GM21723 (cell line): Measurements from ENCODE around the gene SCAMP3.
A peak's percentile ranks its signal among the peaks of the same experiment; 100 is the strongest.
"Not testable (repeated sequence)": the region's sequence is repeated elsewhere in the genome, so short reads cannot be mapped to it uniquely, and the experiment has no call there.

Experiments
- ATAC-seq: cut with Tn5 transposase; IDR thresholded peaks from one replicate; pipeline ENCODE4 v1.9.1; 2021; ENCODE audit warnings: mild to moderate bottlenecking, moderate library complexity; ENCODE audit not compliant: unreplicated experiment

The SCAMP3 gene

DNA sequence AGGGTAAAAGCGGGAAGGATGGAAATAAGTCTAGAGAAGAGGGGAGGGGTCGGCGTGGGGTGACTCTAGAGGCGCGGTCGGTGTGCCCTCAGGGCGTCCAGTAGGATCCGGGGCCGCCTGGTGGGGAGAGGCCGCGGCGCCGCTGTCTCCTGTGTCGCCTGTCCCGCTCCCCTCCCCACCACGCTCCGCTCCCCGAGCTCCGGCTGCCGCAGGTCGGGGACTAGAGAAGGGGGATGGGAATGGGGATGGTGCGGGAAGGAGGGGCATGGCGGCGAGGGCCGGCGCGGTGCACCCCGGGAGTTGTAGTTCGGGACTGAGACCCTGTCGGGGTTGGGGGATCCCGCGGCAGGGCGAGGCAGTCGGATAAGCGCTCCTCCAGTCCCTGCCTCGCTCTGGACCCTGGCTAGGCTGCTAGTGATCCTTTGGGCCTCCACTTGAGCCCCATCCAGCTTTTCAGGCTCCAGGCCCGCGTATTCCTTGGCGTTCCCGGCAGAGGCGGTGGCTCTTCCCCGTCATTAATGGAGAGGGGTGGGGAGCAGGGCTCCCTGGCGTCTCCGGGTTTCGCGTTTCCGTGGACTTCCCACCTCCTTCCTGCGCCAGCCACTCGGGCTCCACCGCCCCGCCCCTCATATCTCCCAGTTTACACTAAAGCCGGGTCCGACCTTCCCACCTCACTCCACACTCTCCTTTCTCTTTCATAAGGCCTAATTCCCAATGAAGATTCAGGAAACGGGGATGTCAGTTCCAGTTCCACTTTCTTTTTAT, 6.7 kb downstream of the SCAMP3 start, which contains the start of gene ENTREP3:
Gene ENTREP3 (minus strand): TSS at position 241 of the 765 bp plus-strand sequence. CDS start 606 bp downstream, outside the sequence.
- ATAC-seq = no peak

DNA sequence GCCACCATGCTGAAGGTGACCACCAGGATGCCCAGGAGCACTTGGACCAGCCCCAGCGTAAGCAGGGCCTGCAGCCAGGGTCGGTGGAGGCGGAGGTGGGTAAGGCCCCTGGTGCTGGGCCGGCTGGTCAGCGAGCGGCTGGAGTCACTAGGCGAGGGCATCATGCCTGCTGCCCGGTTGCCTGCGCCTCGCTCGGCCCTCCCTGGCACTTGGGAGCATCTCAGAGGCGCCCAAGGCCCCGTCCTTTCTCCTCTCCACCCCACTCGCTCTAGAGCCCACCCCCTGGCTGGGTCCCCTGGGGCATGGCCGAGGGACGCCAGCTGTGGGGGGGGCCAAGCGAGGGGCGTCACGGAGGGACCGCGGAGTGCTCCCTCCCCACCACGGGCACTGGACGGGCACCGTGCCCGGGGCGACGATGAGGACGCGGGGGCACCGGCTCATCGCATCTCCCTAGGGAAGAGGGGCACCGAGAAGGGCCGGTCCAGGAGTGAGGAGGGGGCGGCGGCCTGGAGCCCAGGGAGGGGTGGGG, 7.4 kb downstream of the SCAMP3 start:
- no peak for ATAC-seq

DNA sequence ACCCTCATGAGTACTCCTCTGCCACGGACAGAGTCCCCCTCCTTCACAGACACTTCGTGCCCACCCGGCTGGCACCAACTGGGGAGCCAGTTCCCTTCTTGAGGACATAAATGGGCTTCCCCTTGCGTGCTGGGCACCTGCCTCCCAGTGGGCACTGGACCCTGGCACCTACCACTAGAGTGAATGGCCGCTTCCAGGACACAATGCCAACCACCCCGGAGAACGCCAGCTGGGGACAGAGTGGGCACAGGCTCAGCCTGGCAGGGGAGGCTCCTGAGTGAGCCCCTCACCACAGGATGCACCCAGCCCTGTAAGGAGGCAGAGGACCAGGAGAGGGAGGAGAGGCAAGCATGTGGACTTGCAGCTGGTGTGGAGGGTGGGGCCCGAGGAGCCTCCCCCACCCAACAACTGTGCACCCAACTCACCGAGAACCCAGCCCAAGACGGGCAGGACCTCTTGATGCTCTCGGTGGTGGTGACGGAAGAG, 7.9 kb downstream of the SCAMP3 start:
- no peak for ATAC-seq

DNA sequence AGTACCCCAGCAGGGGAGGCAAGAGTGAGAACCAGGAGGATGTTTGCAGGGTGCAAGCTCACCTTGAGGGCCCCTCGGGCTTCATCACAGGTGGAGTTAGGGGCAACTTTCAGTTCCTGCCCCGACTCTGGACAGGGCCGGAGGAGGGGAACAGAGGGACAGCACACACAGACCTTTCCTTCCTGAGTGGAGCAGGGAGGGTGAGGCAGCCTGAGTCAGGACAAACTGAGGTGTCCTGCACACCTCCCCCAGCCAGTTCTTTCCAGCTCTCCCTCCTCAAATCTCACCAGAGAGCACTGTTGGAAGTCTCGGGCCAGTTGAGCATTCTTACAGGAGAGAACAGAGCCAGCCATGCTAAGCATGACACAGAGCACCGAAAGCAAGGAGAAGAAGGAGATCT, 8.4 kb downstream of the SCAMP3 start:
- ATAC-seq = no peak

DNA sequence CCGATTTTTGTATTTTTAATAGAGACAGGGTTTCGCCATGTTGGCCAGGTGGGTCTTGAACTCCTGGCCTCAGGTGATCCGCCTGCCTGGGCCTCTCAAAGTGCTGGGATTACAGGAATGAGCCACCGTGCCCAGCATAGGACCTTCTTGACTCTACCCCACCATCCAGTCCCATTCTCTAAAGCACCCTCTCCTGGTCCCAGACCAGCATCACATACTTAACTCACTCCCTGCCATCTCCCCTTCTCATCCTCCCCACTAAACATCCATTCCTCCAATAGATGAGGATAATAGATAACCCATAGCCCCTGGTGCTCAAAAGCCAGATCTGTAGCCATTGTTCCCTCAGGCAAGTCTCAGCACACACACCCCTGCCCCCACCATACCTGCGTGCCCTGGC, 9.0 kb downstream of the SCAMP3 start:
- no peak for ATAC-seq

DNA sequence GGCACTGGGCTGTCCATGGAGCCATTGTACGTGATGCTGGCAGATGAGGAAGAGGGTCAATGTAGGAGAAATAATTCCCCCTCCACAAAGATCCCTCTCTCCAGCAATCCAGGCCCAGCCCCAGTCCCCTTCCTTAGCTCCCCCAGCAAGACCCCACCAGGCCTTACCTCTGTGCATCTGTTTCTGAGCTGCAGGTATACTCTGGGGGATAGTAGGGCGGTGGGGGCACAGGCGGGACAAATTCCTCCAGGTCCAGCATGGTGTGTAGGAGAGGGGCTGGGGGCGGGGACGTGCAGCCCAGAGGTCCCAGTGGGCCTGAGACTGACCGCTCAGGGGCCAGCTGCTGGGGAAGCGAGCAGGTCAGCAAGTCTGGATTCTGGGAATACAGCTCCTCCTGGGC, 10.6 kb downstream of the SCAMP3 start:
- no peak for ATAC-seq

DNA sequence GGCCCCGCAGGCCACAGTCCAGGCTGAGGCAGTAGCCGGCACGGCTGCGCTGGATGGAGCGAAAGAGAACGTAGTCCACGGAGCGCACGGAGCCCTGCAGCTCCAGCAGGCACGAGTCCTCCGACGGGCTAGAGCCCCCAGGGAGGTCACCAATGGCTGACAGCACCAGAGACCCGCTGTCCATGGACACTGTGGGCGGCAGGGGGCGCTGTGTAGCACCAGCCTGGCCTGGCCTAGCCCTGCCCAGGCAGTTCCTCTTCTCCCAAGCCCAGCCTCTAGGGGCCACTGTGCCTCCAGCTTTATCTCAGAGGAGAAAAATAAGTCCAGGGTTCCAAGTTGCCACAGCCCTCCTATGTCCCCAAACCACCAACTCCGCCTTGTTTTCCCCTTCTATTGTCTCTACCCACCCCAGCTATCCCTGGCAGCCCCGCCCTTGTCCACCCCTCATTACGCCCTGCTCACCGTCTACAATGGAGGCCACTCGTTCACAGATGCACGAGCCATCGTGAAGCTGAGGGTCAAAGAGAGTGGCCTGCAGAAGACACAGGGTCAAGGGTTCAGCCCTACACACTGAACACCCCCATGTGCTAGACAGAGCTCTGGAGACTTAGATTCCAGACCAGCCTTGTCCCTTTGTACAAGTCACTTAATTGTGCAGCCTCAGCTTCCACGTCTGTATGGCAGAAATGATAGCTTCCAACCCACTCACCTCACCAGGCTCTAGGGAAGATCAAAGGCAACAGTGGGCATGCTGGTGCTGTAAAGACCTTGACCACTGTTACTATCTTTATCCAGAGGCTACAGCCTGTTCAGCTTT, 11.3 kb downstream of the SCAMP3 start:
- ATAC-seq = peak; percentile 80

DNA sequence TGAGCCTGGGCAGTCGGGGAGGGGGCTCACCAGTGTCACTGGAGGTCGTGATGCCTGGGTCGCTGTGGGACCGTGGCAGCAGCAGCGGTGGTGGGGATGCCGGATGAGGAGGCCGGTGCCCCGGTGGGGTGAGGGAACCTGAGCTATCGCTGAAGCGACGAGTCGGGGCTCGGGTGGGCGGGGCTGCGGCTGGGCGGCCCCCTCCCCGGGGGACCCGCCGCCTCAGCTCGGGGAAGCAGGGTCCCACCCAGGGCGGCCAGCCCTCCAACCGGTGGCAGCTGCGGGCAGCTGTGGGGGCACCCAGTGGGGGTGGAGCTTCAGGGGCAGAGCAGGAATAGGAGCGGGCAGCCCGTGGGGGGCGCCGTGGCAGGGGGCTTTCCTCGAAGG, 11.9 kb downstream of the SCAMP3 start:
- ATAC-seq = peak; percentile 8

DNA sequence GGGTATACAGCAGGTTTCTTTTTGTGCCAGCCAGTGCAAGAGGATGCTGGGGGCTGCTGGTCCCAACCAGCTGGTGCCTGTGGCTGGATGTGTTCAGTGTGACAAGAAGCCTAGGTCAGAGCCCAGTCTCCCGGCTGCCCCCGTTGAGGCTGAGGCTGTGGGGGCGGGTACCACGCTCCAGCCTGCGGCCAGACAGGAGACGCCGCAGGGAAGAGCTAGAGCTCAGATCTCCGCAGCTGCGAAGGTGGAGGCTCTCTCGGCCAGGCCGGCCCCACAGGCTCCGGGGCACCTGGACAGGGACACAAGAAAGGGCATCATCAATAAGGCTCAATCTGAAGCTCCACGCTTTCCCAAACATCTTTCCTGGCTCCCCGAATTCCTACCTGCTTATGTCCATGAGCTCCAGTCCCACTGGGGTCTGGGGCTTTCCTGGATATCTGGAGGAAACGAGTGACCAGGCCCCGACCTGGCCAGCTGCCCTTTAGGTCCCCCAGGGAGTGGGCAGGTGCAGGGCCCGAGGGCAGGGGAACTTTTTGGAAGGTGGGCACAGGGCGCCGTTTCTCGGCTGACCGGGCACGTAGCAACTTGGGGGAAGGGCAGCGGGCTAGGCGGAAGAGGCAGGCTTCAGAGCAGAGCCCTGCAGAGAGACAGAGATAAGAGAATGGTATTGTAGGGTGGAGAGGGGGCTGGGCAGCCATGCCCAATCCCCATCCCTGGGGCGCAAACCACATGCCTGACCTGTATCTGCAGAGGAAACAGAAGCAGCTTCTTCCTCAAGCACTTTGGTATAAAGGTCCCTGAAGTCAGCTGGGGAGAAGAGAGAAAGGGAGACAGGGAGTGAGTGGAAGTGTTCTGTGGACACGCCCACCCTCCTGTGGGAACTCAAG, 14.2 kb downstream of the SCAMP3 start:
- no peak for ATAC-seq

DNA sequence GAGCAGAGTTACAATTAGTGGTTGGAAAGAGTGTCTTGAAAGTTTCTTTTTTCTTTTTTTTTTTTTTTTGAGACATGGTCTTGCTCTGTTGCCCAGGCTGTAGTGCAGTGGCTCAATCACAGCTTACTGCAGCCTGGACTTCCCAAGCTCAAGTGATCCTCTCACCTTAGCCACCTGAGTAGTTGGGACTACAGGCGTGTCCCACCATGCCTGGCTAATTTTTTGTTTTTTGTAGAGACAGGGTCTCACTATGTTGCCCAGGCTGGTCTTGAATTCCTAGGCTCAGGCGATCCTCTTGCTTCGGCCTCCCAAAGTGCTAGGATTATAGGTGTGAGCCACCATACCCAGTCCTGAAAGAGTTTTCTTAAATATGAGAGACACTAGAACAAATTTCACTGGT, 15.4 kb downstream of the SCAMP3 start:
- ATAC-seq = not testable (repeated sequence)

DNA sequence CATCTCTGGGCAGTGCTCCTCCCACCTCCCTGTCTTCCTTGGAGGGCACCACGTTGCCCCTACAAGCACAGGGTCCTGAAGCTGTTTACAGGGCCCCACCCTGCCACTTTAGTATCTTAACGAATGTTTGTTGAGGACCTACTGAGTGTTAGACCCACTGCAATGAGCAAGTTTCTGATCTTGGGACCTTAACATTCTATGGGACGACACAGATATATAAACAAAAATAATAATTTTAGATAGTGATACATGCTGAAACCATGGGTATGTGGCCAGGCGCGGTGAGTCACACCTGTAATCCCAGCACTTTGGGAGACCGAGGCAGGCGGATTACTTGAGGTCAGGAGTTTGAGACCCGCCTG, 17.0 kb downstream of the SCAMP3 start:
- ATAC-seq = no peak

DNA sequence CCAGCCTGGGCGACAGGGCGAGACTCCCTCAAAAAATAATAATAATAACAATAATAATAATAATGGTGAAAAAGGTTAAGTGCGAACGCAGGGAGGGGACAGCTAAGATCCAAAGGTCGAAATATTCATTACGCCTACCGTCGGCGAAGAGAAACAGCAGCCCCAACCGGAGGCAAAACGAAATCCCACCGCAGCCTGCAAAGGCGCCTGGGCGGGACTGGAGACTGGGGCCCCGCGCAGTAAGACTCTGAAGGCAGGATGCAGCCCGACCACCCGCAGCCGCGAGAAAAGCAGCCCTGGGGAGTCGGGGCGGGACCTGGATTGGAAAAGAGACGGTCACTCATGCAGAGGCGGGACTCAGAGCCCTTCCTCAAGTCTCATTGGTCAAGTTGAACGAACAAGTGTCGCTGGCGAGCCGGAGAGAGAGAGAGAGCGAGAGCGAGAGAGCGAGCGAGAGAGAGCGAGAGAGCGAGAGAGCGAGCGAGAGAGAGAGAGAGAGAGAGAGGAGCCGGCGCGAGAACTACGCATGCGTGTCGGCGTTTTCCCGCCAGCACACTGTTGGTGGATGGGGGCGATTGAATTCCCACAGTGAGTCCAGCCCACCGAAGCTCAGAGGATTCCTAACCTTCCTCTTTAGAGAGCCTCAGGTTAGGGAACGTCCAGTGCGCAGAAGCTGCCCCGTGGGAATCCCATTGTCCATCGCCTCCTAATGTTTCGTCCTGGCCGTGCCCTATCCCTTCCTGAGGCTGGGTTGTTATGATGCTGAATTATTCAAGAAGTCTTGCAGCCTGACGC, 17.6 kb downstream of the SCAMP3 start:
- ATAC-seq = peak; percentile 82

DNA sequence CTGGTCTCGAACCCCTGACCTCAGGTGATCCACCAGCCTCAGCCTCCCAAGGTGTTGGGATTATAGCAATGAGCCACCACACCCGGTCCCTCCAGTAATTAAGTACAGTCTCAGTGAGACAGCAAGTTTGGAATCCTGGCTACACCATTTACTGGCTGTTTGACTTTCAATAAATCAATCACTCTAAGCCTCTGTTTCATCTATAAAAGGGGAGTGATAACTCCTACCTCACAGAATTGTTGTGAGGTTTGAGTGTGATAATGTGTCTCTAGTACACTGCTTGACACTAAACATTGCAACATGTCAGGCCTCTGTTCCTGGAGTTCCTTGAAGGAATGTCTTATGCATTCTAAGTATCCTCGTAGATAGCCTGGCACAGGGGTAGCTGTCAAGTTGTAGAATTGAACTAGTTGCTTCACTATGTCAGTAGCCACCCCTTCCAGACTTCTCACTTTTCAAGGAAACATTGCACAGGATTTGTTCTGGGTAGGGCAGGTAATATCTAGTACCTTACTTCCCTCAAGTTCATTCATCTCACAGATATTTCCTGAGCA, 19.3 kb downstream of the SCAMP3 start:
- ATAC-seq = no peak

DNA sequence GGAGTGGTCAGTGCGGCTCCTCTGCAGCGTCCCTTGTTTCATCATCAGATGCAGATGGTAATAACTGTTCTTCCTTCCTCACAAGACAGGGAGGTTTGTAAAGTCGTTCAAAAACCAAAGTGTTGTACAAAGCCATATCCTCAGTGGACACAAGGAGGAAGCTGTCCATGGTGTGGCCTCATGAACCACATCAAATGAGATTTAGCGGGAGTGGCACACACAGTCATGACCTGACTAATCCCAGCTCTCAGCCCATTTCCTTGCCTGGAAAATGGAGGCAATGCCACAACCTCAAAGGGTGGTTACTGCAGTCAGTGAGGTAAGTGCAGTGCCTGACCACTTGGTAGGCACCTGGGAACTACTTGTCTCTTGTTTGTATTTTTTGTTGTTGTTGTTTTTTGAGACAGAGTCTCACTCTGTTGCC, 20.3 kb downstream of the SCAMP3 start:
- ATAC-seq = no peak

DNA sequence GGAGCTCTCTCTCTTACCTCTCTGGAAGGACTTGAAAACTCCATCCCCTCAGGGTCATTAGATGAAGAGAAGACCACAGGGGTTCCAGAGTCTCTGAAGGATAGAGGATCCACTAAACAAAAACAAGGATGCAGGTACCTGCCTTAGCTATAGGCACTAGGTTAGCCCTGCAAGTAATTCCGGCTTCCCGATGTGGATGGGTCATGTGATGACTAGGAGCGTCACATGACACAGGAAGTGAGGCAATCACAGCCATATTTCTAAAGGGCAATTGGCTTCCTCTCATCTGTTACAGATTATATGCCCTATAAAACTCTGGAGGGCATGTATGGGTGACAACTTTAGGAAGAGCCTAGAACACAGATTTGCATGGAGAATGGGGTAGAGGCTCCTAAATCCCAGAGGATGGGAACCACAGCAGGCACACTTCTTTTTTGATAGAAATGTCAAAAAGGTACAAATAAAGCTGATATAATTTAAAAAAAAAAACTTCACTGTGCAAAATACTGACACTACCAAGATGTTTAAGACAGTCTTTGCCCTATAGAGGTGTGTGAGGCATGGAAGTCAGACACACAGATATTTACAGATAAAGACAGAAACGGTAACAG, 21.0 kb downstream of the SCAMP3 start:
- no peak for ATAC-seq

DNA sequence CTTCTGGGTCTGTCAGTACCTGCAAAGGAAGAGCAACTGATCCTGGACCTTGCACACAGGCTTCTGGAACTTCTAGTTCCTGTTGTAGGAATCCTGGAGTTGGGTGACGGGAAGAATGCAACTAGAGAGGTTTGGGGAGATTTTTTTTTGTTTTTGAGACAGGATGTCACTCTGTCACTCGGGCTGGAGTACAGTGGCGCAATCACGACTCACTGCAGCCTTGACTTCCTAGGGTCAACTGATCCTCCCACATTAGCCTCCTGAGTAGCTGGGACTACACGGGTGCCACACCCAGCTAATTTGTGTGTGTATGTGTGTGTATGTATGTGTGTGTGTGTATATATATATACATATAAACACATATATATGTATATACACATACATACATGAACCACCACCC, 25.7 kb downstream of the SCAMP3 start:
- no peak for ATAC-seq

DNA sequence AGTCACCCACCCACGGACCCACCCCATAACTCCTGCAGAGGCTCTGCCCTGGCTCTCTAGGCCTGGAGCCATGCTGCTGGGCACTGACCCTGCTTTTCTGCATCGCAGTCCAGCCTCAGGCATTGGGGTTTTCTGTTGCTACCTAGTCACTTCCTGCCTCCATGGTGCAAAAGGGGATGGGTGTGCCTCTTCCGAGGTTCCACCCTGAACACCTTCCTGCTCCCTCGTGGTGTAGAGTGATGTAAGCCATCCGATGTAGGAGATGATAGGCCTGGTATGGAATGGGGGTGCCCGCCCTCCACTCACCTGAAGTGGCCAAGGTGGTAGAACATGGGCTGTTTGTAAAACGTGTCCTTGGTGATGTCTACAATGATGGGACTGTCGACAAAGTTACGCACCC, 26.8 kb downstream of the SCAMP3 start:
- not testable (repeated sequence) for ATAC-seq

DNA sequence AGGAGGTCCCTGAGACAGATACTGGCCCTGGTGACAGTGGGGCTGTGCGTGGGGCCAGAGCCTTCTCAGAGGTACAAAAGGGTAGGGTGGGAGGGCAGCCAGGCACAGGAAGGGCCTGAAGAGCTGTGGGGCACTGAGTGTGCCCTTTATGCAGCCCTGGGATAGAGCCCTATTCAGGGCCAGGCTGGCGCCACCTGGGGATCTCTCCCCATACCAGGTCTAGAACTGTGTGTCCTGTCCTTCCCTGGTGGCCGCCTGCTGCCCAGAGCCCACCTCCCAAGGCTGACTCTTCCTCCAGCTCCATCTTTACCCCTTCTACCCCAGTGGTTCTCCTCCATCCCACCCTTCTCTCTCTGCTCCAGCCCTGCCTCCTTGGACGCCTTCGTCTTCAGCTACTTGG, 28.7 kb downstream of the SCAMP3 start:
- not testable (repeated sequence) for ATAC-seq
